CD14-positive monocyte (primary cell): ENCODE measurements around the gene QKI. TPM values are rescaled to one million over a fixed set of nuclear protein-coding genes. Genes with fewer than 3 reads are reported as not detected.

Experiments used
- DNase-seq, 3 donors: peaks; one replicate each; pipeline ENCODE4 v3.0.0-alpha.2; 2011 to 2022
- H2AFZ ChIP-seq: 2 replicates; pipeline ENCODE4 v1.6.0; 2012; ENCODE audit warnings: mild to moderate bottlenecking, low read depth, low read length, inconsistent platforms; ENCODE audit not compliant: insufficient read depth, poor library complexity, severe bottlenecking
- H3K27ac ChIP-seq, 2 donors: 1 replicate in 1 of 2; 2 replicates in 1 of 2; pipeline ENCODE4 v1.5.1; 2012 to 2013; ENCODE audit warnings: low read length in 2 of 2, control low read depth in 1 of 2, inconsistent platforms in 1 of 2, low read depth in 1 of 2, mild to moderate bottlenecking in 1 of 2
- H3K27me3 ChIP-seq, 2 donors: one replicate each; pipeline versions ENCODE4 v1.6.0 to v1.6.1; 2011 to 2013; ENCODE audit warnings: low read length in 2 of 2; ENCODE audit not compliant: control insufficient read depth in 2 of 2, insufficient read depth in 2 of 2
- H3K36me3 ChIP-seq, 2 donors: replicated peaks in 1 of 2; 1 replicate in 1 of 2; 2 replicates in 1 of 2; pipeline versions ENCODE4 v1.5.1 to v1.6.1; 2012 to 2013; ENCODE audit warnings: low read length in 2 of 2, control low read depth in 1 of 2, inconsistent platforms in 1 of 2, mild to moderate bottlenecking in 1 of 2; ENCODE audit not compliant: insufficient read depth in 2 of 2, control insufficient read depth in 1 of 2
- H3K4me1 ChIP-seq, 2 donors: 1 replicate in 1 of 2; 2 replicates in 1 of 2; pipeline versions ENCODE4 v1.5.1 to v1.6.1; 2012 to 2013; ENCODE audit warnings: low read length in 2 of 2, control low read depth in 1 of 2, inconsistent platforms in 1 of 2, mild to moderate bottlenecking in 1 of 2, moderate library complexity in 1 of 2; ENCODE audit not compliant: insufficient read depth in 2 of 2, control insufficient read depth in 1 of 2
- H3K4me2 ChIP-seq: replicated peaks from 2 replicates; pipeline ENCODE3; 2012; ENCODE audit warnings: low read length, moderate library complexity, mild to moderate bottlenecking; ENCODE audit not compliant: poor library complexity, severe bottlenecking; ENCODE audit errors: extremely low read depth
- H3K4me3 ChIP-seq, 3 experiments: fragments of 200-600 bp in 1 of 3; sonication (generic) in 1 of 3; replicated peaks in 1 of 3; 1 replicate in 2 of 3; 2 replicates in 1 of 3; pipeline ENCODE4 v1.5.1; 2011 to 2013; ENCODE audit warnings: low read length in 3 of 3, mild to moderate bottlenecking in 3 of 3, control low read depth in 2 of 3, low read depth in 2 of 3, inconsistent platforms in 1 of 3, moderate library complexity in 1 of 3
- H3K79me2 ChIP-seq: 2 replicates; pipeline ENCODE4 v1.6.0; 2012; ENCODE audit warnings: mild to moderate bottlenecking, control low read depth, inconsistent platforms, low read length, moderate library complexity; ENCODE audit not compliant: insufficient read depth
- H3K9ac ChIP-seq: 2 replicates; pipeline ENCODE4 v1.6.0; 2017; ENCODE audit warnings: low read length, mild to moderate bottlenecking; ENCODE audit not compliant: insufficient read depth, poor library complexity, severe bottlenecking
- H3K9me3 ChIP-seq, 2 donors: replicated peaks in 1 of 2; 1 replicate in 1 of 2; 2 replicates in 1 of 2; pipeline versions ENCODE4 v1.5.1 to v1.6.1; 2012 to 2013; ENCODE audit warnings: low read length in 2 of 2, control low read depth in 1 of 2; ENCODE audit not compliant: control insufficient read depth in 1 of 2, insufficient read depth in 1 of 2
- H4K20me1 ChIP-seq: 2 replicates; pipeline ENCODE4 v1.6.0; 2012; ENCODE audit warnings: mild to moderate bottlenecking, low read length, control low read depth, moderate library complexity; ENCODE audit not compliant: insufficient read depth
- H3K27ac Mint-ChIP-seq, 7 donors: one replicate each; pipeline ENCODE4 v1.8.0; 2020; ENCODE audit warnings: mild to moderate bottlenecking in 7 of 7, mixed read lengths in 7 of 7, moderate library complexity in 6 of 7, inconsistent platforms in 2 of 7
- H3K27me3 Mint-ChIP-seq, 3 donors: one replicate each; pipeline ENCODE4 v1.8.0; 2021 to 2022; ENCODE audit warnings: low read depth in 3 of 3, mild to moderate bottlenecking in 3 of 3, mixed read lengths in 3 of 3, moderate library complexity in 3 of 3, inconsistent platforms in 1 of 3
- H3K36me3 Mint-ChIP-seq, 2 donors: one replicate each; pipeline ENCODE4 v1.8.0; 2020; ENCODE audit warnings: mixed read lengths in 2 of 2, inconsistent platforms in 1 of 2, mild to moderate bottlenecking in 1 of 2
- H3K4me1 Mint-ChIP-seq: one replicate; pipeline ENCODE4 v1.8.0; 2020; ENCODE audit warnings: mild to moderate bottlenecking, mixed read lengths
- H3K4me3 Mint-ChIP-seq, 2 donors: one replicate each; pipeline ENCODE4 v1.8.0; 2020; ENCODE audit warnings: mild to moderate bottlenecking in 2 of 2, mixed read lengths in 2 of 2, moderate library complexity in 1 of 2
- H3K9me3 Mint-ChIP-seq, 7 donors: one replicate each; pipeline ENCODE4 v1.8.0; 2020 to 2022; ENCODE audit warnings: mixed read lengths in 7 of 7, mild to moderate bottlenecking in 6 of 7, moderate library complexity in 6 of 7, inconsistent platforms in 2 of 7
- WGBS: methylation state at CpG from one replicate; pipeline ENCODE4 v1.1.5; 2013; ENCODE audit warnings: missing lambda C conversion rate; ENCODE audit not compliant: insufficient coverage; 5-methylcytosine and 5-hydroxymethylcytosine counted together
- intact Hi-C, 2 donors: fragments of 100-400 bp; cut with micrococcal nuclease; formaldehyde crosslinking; loops; one replicate each; pipeline versions ENCODE4 v1.15.0 to v1.15.1; 2023
- polyA plus RNA-seq, 3 donors: library from polyadenylated mRNA; depleted of rRNA in 1 of 3; unstranded in 2 of 3; stranded (reverse) in 1 of 3; fragments of 300-500 nt in 2 of 3; fragments of >200 nt in 1 of 3; fragmentation: Illumina TruSeq in 2 of 3; gene quantifications; 1 replicate in 2 of 3; 2 replicates in 1 of 3; pipeline ENCODE4 v1.2.3, GENCODE V29; 2012 to 2021
- TF ChIP-seq, protein P1 (sequence below): fragments of 200-600 bp; IDR thresholded peaks from one replicate; pipeline ENCODE4 v1.8.0; 2022; ENCODE audit warnings: antibody characterized with exemption, mild to moderate bottlenecking

Gene QKI
- polyA plus RNA-seq, 3 donors: 24.3 to 154 (median 71.8) TPM

DNA sequence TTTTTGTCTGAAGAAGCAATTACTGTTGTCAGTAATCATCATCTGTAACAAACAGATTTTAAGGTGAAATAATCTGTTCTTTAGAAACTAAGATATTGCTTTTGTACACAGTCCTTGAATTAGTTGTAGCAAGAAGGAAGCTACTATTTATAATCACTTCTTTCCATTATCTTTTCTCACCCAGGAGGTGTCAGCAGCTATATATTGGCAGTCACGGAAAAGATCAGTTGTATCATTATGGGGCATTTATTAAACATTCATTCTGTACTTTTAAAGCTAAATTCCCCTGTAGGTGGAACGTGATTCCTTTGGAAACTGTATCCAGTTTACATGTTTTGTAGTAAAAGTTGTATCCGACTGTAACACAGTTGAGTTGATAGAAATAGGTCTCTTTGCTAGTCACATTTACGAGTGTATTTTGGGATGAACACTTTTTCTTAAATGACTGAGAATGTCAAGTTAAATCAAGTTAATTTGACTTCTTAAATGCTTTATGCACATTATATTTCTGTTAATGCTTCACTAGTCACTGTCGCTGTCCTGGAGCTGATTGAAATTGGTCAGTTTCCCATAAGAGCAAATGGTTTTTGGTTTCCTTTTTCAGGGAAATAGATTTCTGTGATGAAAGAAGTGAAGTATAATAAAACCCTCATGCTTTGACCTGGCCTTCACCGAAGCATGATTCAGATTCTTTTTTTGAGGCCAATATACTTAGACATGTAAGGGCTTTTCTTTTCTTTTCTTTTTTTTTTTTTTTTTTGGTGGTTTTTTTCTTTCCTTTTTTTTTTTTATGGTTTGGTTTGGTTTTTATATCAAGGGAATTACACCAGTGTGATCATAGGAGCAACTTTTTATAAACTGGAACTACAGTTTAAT, 5.1 kb downstream of the QKI start:
- peaks cover 0 to 3% (median 0%) of the 10 kb centered on the region in 7 donors for H3K9me3 Mint-ChIP-seq
- H3K36me3 ChIP-seq: peaks cover 0 to 6% of the 10 kb centered on the region in 2 donors
- peaks cover 97% of the 10 kb centered on the region for H3K79me2 ChIP-seq
- peaks cover 35 to 67% of the 10 kb centered on the region in 2 donors for H3K4me1 ChIP-seq
- no CpG with 5 or more reads among the region's 6 CpGs for WGBS
- H3K9ac ChIP-seq: no peak overlapping the region
- H3K4me3 ChIP-seq: peak overlapping the region in 1 of 3 experiments; percentile 97
- intact Hi-C loops: loop anchor here (5.0 to 10.0 kb wide), 3 partner anchors 38 to 535 kb away; no protein-coding TSS in a partner anchor
- peak overlapping the region in 4 of 7 donors; percentile 46 to 55 (median 49) for H3K27ac Mint-ChIP-seq
- H2AFZ ChIP-seq: no peak overlapping the region
- H3K27me3 ChIP-seq: no peaks in the 10 kb centered on the region
- no peaks in the 10 kb centered on the region for H3K9me3 ChIP-seq
- H3K4me3 Mint-ChIP-seq: peak overlapping the region in 1 of 2 donors; percentile 6
- TF ChIP-seq, protein P1, sequence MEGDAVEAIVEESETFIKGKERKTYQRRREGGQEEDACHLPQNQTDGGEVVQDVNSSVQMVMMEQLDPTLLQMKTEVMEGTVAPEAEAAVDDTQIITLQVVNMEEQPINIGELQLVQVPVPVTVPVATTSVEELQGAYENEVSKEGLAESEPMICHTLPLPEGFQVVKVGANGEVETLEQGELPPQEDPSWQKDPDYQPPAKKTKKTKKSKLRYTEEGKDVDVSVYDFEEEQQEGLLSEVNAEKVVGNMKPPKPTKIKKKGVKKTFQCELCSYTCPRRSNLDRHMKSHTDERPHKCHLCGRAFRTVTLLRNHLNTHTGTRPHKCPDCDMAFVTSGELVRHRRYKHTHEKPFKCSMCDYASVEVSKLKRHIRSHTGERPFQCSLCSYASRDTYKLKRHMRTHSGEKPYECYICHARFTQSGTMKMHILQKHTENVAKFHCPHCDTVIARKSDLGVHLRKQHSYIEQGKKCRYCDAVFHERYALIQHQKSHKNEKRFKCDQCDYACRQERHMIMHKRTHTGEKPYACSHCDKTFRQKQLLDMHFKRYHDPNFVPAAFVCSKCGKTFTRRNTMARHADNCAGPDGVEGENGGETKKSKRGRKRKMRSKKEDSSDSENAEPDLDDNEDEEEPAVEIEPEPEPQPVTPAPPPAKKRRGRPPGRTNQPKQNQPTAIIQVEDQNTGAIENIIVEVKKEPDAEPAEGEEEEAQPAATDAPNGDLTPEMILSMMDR: no peak
- H3K4me1 Mint-ChIP-seq: peaks cover 65% of the 10 kb centered on the region
- DNase-seq: no peak
- H3K27me3 Mint-ChIP-seq: peaks cover 0 to 3% (median 0%) of the 10 kb centered on the region in 3 donors
- H3K27ac ChIP-seq: peak overlapping the region in 1 of 2 donors; percentile 8
- H3K36me3 Mint-ChIP-seq: peaks cover 4 to 22% of the 10 kb centered on the region in 2 donors
- peaks cover 95% of the 10 kb centered on the region for H4K20me1 ChIP-seq
- H3K4me2 ChIP-seq: peak overlapping the region; percentile 78

DNA sequence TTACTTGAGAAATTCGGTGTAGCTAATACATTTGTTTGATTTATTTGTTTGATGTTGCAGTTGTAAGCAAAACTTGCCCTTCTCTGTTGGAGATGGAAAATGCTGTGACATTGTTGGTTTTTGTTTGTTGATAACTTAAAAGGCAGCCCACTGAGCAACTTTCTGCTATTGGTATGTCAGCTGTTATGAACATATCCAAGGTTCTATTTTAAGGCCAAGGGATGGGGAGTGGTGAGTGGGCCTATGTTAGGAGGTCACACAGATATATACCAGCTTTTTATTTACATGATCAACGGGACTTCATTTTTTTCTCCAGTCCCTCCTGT, 5.7 kb downstream of the QKI start:
- H3K4me1 Mint-ChIP-seq: peaks cover 71% of the 10 kb centered on the region
- Histone ChIP-seq H3K9ac (no peak overlapping the region), H3K4me2 (peak overlapping the region; percentile 78), H3K4me1 (peaks cover 35 to 73% of the 10 kb centered on the region in 2 donors), H3K9me3 (no peaks in the 10 kb centered on the region), H3K27ac (peak overlapping the region in 1 of 2 donors; percentile 8), H3K36me3 (peaks cover 0 to 6% of the 10 kb centered on the region in 2 donors), H4K20me1 (peaks cover 98% of the 10 kb centered on the region), H3K4me3 (peak overlapping the region in 1 of 3 experiments; percentile 16), H2AFZ (no peak overlapping the region), H3K27me3 (no peaks in the 10 kb centered on the region), H3K79me2 (peaks cover 100% of the 10 kb centered on the region)
- intact Hi-C loops: loop anchor here (5.0 to 10.0 kb wide), 3 partner anchors 37 to 535 kb away; no protein-coding TSS in a partner anchor
- no peak overlapping the region for H3K4me3 Mint-ChIP-seq
- TF ChIP-seq, protein P1: no peak
- DNase-seq: no peak
- peak overlapping the region in 3 of 7 donors; percentile 46 to 61 (median 55) for H3K27ac Mint-ChIP-seq
- 71% methylated on average over 1 of the region's 2 CpGs for WGBS
- peaks cover 0 to 3% (median 0%) of the 10 kb centered on the region in 7 donors for H3K9me3 Mint-ChIP-seq
- H3K27me3 Mint-ChIP-seq: peaks cover 0 to 3% (median 0%) of the 10 kb centered on the region in 3 donors
- H3K36me3 Mint-ChIP-seq: peaks cover 4 to 25% of the 10 kb centered on the region in 2 donors
